Esophagus squamous epithelium (tissue), 4 donors: ENCODE measurements around the gene APIP.

Experiments used
- POLR2A ChIP-seq, 4 donors: fragments of 450-650 bp; IDR thresholded peaks; one replicate each; pipeline ENCODE4 v1.6.1; 2017; ENCODE audit warnings: antibody characterized with exemption in 4 of 4, mild to moderate bottlenecking in 4 of 4, moderate library complexity in 3 of 4
- TF ChIP-seq, protein P1 (sequence below), 6 experiments: fragments of 450-650 bp in 4 of 6; fragments of 200-600 bp in 2 of 6; sonication (generic) in 2 of 6; IDR thresholded peaks; one replicate each; pipeline ENCODE4 v1.5.1; 2016 to 2019; ENCODE audit warnings: antibody characterized with exemption in 6 of 6, mild to moderate bottlenecking in 4 of 6, moderate library complexity in 4 of 6

DNA sequence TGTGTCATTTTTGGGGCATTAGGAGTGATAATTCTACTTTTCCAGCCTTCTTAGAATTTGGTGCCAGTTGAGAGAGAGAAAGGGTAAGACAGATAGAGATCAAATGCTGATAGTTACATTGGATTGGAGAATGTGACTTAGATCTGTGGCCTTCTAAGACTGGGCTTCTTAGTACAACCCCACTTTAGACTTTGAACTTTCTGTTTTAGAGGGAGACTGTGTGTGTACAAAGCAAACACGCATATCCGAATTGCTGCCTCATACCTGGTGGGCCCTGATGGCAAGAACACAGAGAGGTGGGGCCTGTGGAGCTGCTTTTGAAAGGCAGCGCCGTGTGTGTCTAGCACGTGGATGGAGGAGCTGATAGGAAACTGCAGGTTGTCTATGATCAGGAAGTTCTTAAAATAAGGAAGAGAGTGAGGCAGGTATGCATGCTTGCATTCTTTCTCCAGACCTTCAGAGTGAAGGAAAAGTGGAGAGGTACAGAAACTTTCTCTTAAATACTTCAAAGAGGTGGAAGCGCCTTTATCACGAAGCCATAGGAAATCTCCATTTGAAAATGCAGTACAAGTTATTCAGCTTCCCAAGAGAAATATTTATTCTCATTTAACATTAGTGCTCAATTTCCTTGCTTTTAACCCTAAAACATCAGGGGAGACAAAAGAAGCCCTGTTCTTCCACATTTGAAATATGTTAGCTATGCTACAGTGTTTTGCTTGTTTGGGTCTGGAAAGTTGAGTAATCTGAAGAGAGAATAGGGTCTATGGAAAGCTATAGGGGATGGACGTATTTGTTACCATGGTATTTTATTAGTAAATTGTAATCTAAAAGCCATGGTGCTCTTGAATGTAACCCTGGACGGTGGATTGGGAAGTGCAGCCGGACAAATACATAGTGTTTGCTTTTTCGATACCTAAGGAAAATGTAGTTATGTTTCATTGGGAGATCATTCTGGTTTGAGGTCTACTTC lies 13.9 kb upstream of the APIP start:
- TF ChIP-seq POLR2A (IDR thresholded peaks at IDR 0.05) = no peak
- TF ChIP-seq, protein P1, sequence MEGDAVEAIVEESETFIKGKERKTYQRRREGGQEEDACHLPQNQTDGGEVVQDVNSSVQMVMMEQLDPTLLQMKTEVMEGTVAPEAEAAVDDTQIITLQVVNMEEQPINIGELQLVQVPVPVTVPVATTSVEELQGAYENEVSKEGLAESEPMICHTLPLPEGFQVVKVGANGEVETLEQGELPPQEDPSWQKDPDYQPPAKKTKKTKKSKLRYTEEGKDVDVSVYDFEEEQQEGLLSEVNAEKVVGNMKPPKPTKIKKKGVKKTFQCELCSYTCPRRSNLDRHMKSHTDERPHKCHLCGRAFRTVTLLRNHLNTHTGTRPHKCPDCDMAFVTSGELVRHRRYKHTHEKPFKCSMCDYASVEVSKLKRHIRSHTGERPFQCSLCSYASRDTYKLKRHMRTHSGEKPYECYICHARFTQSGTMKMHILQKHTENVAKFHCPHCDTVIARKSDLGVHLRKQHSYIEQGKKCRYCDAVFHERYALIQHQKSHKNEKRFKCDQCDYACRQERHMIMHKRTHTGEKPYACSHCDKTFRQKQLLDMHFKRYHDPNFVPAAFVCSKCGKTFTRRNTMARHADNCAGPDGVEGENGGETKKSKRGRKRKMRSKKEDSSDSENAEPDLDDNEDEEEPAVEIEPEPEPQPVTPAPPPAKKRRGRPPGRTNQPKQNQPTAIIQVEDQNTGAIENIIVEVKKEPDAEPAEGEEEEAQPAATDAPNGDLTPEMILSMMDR (IDR thresholded peaks at IDR 0.05) = no peak
